K562 (cell line): Measurements from ENCODE around the gene SPTAN1.

Experiments used
- ETS2 ChIP-seq: IDR thresholded peaks from 2 replicates; pipeline ENCODE4 v1.6.1; 2016; ENCODE audit warnings: borderline replicate concordance, missing genetic modification characterization, mild to moderate bottlenecking, moderate library complexity, missing compliant biosample characterization; ENCODE audit not compliant: poor library complexity, severe bottlenecking
- GABPA ChIP-seq: fragments of 200-800 bp; sonication (Bioruptor generic); conservative IDR thresholded peaks from 2 replicates; pipeline ENCODE4 v1.6.1; 2016; ENCODE audit warnings: low read depth, missing genetic modification characterization, missing compliant biosample characterization
- HDAC1 ChIP-seq, 2 experiments: fragments of 450-650 bp; IDR thresholded peaks; 2 replicates each; pipeline ENCODE4 v1.6.1; 2016 to 2017; ENCODE audit warnings: inconsistent platforms in 1 of 2, mild to moderate bottlenecking in 1 of 2, moderate library complexity in 1 of 2
- HDAC2 ChIP-seq: fragments of 450-650 bp; IDR thresholded peaks from 2 replicates; pipeline ENCODE4 v1.6.1; 2016; ENCODE audit warnings: mild to moderate bottlenecking
- LCOR ChIP-seq: sonication (generic); formaldehyde crosslinking; IDR thresholded peaks from 2 replicates; pipeline ENCODE4 v1.8.0; 2022; ENCODE audit warnings: mild to moderate bottlenecking, missing genetic modification reagents
- MTA1 ChIP-seq: fragments of 450-650 bp; IDR thresholded peaks from 2 replicates; pipeline ENCODE4 v1.6.1; 2017; ENCODE audit warnings: borderline replicate concordance
- NBN ChIP-seq: fragments of 450-650 bp; IDR thresholded peaks from 2 replicates; pipeline ENCODE4 v1.6.1; 2016; ENCODE audit warnings: low read depth, mild to moderate bottlenecking
- POLR2A ChIP-seq: fragments of 450-650 bp; conservative IDR thresholded peaks from 2 replicates; pipeline ENCODE4 v1.6.1; 2016
- ZNF436 ChIP-seq: fragments of 250-450, 450-650 bp; sonication (Bioruptor Pico); formaldehyde crosslinking; IDR thresholded peaks from 2 replicates; pipeline ENCODE4 v1.7.0; 2020; ENCODE audit warnings: mild to moderate bottlenecking
- TF ChIP-seq, protein P1 (sequence below), 3 experiments: IDR thresholded peaks in 2 of 3; conservative IDR thresholded peaks in 1 of 3; 2 replicates each; pipeline ENCODE4 v1.5.1; 2011 to 2012; ENCODE audit warnings: low read length in 3 of 3, mild to moderate bottlenecking in 3 of 3, control low read depth in 2 of 3, improper control_type of control experiment in 1 of 3, inconsistent platforms in 1 of 3, low read depth in 1 of 3, mixed read lengths in 1 of 3, moderate library complexity in 1 of 3; ENCODE audit not compliant: insufficient read depth in 2 of 3

DNA sequence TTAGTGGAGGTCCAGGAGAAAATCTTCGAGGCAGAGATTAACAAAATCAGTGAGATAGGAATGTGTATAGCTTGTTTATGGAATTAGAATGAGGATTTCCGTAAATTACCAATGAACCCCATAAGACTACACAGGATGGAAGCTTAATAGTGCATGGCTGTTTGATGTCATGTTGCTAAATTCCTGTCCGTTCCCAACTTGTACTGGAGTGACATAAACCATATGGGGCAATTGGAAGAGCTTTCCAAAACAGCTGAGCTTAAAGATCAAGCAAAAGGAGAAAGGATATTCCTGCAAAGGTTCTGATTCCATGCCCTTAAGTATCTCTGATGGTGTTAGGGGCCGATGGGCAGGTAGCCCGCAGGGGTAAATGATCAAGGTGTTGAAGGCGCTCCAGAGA is 30.4 kb upstream of the SPTAN1 start:
- no peak for TF ChIP-seq GABPA (tag)
- TF ChIP-seq, protein P1, sequence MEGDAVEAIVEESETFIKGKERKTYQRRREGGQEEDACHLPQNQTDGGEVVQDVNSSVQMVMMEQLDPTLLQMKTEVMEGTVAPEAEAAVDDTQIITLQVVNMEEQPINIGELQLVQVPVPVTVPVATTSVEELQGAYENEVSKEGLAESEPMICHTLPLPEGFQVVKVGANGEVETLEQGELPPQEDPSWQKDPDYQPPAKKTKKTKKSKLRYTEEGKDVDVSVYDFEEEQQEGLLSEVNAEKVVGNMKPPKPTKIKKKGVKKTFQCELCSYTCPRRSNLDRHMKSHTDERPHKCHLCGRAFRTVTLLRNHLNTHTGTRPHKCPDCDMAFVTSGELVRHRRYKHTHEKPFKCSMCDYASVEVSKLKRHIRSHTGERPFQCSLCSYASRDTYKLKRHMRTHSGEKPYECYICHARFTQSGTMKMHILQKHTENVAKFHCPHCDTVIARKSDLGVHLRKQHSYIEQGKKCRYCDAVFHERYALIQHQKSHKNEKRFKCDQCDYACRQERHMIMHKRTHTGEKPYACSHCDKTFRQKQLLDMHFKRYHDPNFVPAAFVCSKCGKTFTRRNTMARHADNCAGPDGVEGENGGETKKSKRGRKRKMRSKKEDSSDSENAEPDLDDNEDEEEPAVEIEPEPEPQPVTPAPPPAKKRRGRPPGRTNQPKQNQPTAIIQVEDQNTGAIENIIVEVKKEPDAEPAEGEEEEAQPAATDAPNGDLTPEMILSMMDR (IDR thresholded peaks at IDR 0.05 in 2 of 3, conservative IDR thresholded peaks at IDR 0.05 in 1 of 3; ENCODE audit: insufficient read depth in 2 of 3, low read depth in 1 of 3, low read length in 3 of 3): no peak
- TF ChIP-seq MTA1: no peak
- TF ChIP-seq LCOR (CRISPR knock-in tag): no peak
- no peak for TF ChIP-seq ZNF436 (CRISPR knock-in tag)
- no peak for TF ChIP-seq NBN
- TF ChIP-seq HDAC2: no peak
- TF ChIP-seq HDAC1 (IDR thresholded peaks at IDR 0.05): no peak
- no peak for TF ChIP-seq POLR2A
- TF ChIP-seq ETS2: no peak
